NCI-H345 (cell line): ENCODE results near the gene PRKACA.
"Not testable (repeated sequence)": the region's sequence is repeated elsewhere in the genome, so short reads cannot be mapped to it uniquely, and the experiment has no call there.

Experiments
- DNase-seq: peaks from one replicate; lab custom pipeline; 2025; lab: John Stamatoyannopoulos, UW

Gene PRKACA

GRCh38 chr19:14147797-14148605, 30.4 kb upstream of the PRKACA start:
- DNase-seq = no peak

GRCh38 chr19:14146789-14147216, 29.2 kb upstream of the PRKACA start:
- no peak for DNase-seq

- not testable (repeated sequence) for DNase-seq
These were observed 28.6 kb upstream of the PRKACA start for GRCh38 chr19:14146169-14146568.

GRCh38 chr19:14145381-14145780, 27.8 kb upstream of the PRKACA start:
- DNase-seq = no peak

GRCh38 chr19:14142262-14143190, 25.0 kb upstream of the PRKACA start:
- no peak for DNase-seq

GRCh38 chr19:14141041-14141440, 23.5 kb upstream of the PRKACA start:
- DNase-seq = no peak

- no peak for DNase-seq
These were observed 22.4 kb upstream of the PRKACA start for GRCh38 chr19:14139944-14140343.

GRCh38 chr19:14138576-14139265, 21.2 kb upstream of the PRKACA start:
- DNase-seq = no peak

GRCh38 chr19:14136509-14137281, 19.1 kb upstream of the PRKACA start, which contains the start of gene ASF1B:
ASF1B (minus strand) TSS chr19:14136589; CDS start chr19:14136456, 133 bp downstream.
- peak; percentile 100 for DNase-seq

- DNase-seq = no peak
These were observed 18.5 kb upstream of the PRKACA start for GRCh38 chr19:14135985-14136508.

GRCh38 chr19:14135355-14135754, 17.8 kb upstream of the PRKACA start:
- DNase-seq = no peak

- no peak for DNase-seq
These were observed 10.5 kb upstream of the PRKACA start for GRCh38 chr19:14127929-14128509.

GRCh38 chr19:14127176-14127575, 9.6 kb upstream of the PRKACA start:
- no peak for DNase-seq

- no peak for DNase-seq
These were observed 5.4 kb upstream of the PRKACA start for GRCh38 chr19:14122924-14123323.

- DNase-seq = no peak
These were observed 2.9 kb upstream of the PRKACA start for GRCh38 chr19:14120497-14120780.

- no peak for DNase-seq
These were observed 2.3 kb upstream of the PRKACA start for GRCh38 chr19:14119644-14120496.

GRCh38 chr19:14119146-14119545, 1.6 kb upstream of the PRKACA start:
- DNase-seq = no peak

GRCh38 chr19:14118165-14119051, 846 bp upstream of the PRKACA start:
- DNase-seq = peak; percentile 42
